Kidney epithelial cell (primary cell): Measurements from ENCODE around the gene FRMD7. TPM values are rescaled to one million over a fixed set of nuclear protein-coding genes. Genes with fewer than 3 reads are reported as not detected.

Source experiments
- DNase-seq: peaks from one replicate; pipeline ENCODE4 v3.0.0-alpha.2; 2010; ENCODE audit warnings: low read depth
- H3K27me3 ChIP-seq: 2 replicates; pipeline ENCODE4 v1.6.0; 2011; ENCODE audit warnings: low read length; ENCODE audit not compliant: control insufficient read depth, insufficient read depth
- H3K36me3 ChIP-seq: 2 replicates; pipeline ENCODE4 v1.5.1; 2011; ENCODE audit warnings: low read length; ENCODE audit not compliant: control insufficient read depth, insufficient read depth
- H3K4me3 ChIP-seq: 2 replicates; pipeline ENCODE4 v1.5.1; 2011; ENCODE audit warnings: low read depth, mild to moderate bottlenecking, control low read depth, low read length
- CTCF ChIP-seq: IDR thresholded peaks from 2 replicates; pipeline ENCODE4 v1.5.1; 2011; ENCODE audit warnings: mild to moderate bottlenecking, moderate library complexity, low read length, control low read depth, inconsistent platforms; ENCODE audit not compliant: insufficient read depth, poor library complexity, severe bottlenecking
- total RNA-seq: library from RNA; depleted of rRNA; stranded (reverse); fragments of >200 nt; gene quantifications from 2 replicates; pipeline ENCODE4 v1.2.3, GENCODE V29; 2015

FRMD7 gene
- total RNA-seq, 1 donor from 2014 or later, result not detected

- DNase-seq, result no peak
- Histone ChIP-seq H3K4me3 (no peak overlapping the region), H3K27me3 (no peaks in the 10 kb centered on the region), H3K36me3 (no peaks in the 10 kb centered on the region)
- no peak for TF ChIP-seq CTCF
Measured at GRCh38 chrX:132077912-132078311, 49.9 kb downstream of the FRMD7 start.

- no peak overlapping the region for H3K4me3 ChIP-seq
- H3K36me3 ChIP-seq, result no peaks in the 10 kb centered on the region
- no peak for TF ChIP-seq CTCF
- no peaks in the 10 kb centered on the region for H3K27me3 ChIP-seq
- DNase-seq, result no peak
Measured at GRCh38 chrX:132077414-132077813, 50.4 kb downstream of the FRMD7 start.

- TF ChIP-seq CTCF, result peak; percentile 17
- Histone ChIP-seq H3K27me3 (no peaks in the 10 kb centered on the region), H3K4me3 (no peak overlapping the region), H3K36me3 (no peaks in the 10 kb centered on the region)
- no peak for DNase-seq
Measured at GRCh38 chrX:132071254-132071653, 56.6 kb downstream of the FRMD7 start.

- H3K4me3 ChIP-seq, result no peak overlapping the region
- H3K27me3 ChIP-seq, result no peaks in the 10 kb centered on the region
- DNase-seq, result no peak
- no peaks in the 10 kb centered on the region for H3K36me3 ChIP-seq
- no peak for TF ChIP-seq CTCF
Measured at GRCh38 chrX:132068405-132068804, 59.4 kb downstream of the FRMD7 start.

- H3K27me3 ChIP-seq, result no peaks in the 10 kb centered on the region
- DNase-seq, result no peak
- no peaks in the 10 kb centered on the region for H3K36me3 ChIP-seq
- no peak for TF ChIP-seq CTCF
- no peak overlapping the region for H3K4me3 ChIP-seq
Measured at GRCh38 chrX:132063862-132064261, 64.0 kb downstream of the FRMD7 start.

- no peak for TF ChIP-seq CTCF
- Histone ChIP-seq H3K4me3 (no peak overlapping the region), H3K27me3 (no peaks in the 10 kb centered on the region), H3K36me3 (no peaks in the 10 kb centered on the region)
- no peak for DNase-seq
Measured at GRCh38 chrX:132063334-132063733, 64.5 kb downstream of the FRMD7 start.
